Measurements from ENCODE around the gene INTS3.
A peak's percentile ranks its signal among the peaks of the same experiment; 100 is the strongest.
"Not testable (repeated sequence)": the region's sequence is repeated elsewhere in the genome, so short reads cannot be mapped to it uniquely, and the experiment has no call there.

INTS3 gene

DNA sequence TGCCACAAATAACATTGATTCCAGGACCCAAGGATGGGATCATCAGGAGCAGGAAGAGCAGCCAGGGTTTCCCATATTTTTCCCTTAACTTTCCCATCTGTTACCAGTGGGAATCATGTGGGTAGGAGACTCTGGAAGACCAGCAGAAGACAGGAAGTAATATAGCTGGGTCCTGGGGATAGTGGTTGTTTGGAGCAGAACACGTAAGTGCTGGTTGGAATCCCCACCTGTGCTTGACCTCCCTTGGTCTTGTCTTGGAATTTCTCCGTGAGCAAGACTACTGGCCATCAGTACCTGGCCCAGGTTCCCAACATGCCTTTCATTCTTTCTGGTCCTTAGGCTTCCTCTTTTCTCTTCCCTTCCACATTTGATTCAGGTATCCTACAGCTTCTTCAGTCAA is 26.4 kb downstream of the INTS3 start:
- DNase-seq, result no peak

DNA sequence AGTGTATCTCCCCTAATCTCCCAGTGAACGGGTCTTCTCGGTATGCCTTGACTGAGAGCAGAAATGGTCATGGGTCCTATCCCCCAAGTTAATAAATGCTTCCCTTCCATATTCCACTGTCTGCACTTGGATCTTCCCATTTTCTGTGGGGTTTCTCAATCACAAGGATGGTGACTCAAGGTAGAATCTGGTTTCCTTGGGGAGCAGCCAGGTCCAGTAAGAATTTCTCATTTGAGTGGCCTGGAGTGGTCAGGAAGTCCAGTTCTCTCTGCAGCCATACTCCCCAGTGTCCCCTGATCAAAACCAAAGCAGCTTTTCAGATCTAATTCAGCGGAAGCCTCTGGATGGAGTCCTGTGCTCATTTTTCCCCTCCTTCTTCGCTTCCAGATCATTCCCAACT is 32.6 kb downstream of the INTS3 start:
- no peak for DNase-seq

DNA sequence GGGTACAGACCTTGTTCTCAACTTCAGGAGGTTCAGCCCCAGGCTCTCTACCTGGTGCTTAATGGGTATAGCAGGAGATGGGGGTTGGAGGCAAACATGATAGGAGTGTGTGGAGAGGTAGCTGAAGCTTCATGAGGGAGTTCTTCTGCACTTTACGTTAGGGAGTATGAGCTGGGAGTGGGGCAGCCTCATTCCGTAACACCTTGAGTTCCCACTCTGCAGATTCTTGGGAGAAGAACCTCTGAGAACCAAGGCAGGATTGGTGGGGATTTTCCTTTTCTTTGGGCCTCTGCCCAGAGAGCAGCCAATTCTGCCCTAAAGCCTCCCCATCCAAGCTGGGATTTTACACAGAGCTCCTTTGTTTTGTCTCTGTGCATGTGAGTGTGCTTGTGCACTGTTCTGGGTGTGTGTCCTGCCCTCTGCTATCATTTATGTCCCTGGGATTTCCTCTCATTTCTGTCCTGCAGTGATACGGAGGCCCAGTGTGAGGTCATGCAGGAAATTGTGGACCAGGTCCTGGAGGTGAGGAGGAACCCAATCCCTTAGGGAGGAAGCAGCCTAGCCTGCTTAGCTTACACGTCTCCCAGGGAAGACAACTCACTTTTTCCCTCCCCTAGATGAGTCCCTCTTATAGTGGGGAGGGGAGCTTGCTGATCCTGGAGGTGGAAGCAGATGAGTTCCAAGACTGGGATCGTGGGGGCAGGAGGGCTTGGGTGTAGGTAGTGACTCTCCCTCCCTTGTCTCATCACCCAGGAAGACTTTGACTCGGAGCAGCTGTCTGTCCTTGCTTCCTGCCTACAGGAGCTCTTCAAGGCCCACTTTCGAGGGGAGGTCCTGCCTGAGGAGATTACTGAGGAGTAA is 35.7 kb downstream of the INTS3 start:
- no peak for DNase-seq

DNA sequence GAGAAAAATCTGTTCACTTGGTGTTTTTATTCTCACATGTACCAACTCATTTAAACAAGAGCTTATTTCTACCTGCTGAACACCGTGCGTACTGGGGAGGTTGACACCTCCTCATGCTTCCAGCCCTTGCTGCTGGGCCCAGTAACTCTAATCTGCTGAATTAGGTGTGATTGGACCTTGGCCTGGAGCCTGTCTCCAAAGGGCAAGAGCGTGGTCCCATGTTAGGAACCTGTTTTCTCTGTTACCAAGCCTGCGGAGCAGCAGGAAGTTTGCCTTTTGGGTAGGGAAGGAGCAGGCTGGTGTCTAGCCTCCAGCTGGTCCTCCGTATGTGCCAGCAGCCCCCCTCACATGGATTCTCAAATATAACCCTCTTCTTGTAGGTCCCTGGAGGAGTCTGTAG is 36.5 kb downstream of the INTS3 start:
- DNase-seq, result no peak

DNA sequence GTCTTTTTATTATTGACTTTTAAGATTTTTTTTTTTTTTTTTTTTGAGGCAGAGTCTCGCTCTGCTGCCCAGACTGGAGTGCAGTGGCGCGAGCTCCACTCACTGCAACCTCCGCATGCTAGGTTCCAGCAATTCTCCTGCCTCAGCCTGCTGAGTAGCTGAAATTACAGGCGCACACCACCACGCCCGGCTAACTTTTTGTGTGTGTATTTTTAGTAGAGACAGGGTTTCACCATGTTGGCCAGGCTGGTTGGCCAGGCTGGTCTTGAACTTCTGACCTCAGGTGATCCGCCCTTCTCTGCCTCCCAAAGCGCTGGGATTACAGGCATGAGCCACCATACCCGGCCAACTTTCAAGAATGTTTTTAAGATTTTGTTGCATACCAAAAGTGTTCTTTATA is 38.8 kb downstream of the INTS3 start:
- not testable (repeated sequence) for DNase-seq

DNA sequence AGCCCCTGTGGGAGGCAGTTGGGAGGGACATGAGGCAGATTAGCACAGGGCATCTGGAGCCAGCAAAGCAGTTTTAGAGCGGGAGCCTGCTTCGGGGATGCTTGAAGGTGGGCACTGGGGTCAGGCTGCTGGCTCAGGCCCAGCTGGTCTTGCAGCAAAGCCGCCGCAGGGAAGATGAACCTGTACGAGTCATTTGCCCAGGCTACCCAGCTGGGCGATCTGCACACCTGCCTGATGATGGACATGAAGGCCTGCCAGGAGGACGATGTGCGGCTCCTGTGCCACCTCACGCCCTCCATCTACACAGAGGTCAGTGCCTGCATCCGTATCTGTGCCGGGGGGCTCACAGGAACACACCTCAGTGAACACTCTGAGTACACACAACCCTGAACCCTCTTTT is 39.7 kb downstream of the INTS3 start:
- DNase-seq, result no peak

DNA sequence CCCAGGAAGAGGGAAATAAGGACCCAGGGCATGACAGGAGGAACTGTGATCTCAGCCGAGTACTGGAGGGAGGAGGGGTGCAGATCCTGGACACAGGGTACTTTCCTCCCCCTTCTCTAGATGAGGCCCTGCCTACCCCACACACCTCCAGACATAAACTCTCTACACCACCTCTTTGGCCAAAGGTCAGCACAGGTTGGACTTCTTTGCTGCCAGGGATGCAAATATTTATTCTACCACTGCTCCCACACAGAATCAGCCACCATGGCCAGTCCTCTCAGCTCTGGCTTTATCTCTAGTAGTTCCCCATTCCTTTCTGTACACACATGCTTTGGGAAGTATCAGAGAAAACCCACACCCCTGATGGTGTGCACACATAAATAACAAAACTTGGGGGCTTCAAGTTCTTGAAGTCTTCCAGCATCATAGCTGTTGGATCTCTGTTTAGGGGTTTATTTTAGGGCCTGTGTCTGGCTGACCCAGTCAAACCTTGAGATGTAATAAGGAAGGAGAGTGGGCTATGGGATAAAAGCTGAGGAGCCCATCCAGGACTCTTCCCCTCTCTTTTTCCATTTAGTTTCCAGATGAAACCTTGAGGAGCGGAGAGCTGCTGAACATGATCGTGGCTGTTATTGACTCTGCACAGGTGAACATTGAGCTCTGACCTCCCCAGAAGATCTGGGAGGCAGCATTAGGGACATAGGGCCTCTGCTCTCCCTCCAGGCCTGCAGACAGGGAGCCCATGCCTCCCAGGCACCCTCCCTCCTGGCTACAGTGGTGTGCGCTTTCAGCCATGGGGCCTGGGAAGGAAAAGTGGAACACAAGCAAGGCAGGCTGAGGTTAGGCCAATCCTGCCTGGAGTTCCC is 40.7 kb downstream of the INTS3 start:
- no peak for DNase-seq

DNA sequence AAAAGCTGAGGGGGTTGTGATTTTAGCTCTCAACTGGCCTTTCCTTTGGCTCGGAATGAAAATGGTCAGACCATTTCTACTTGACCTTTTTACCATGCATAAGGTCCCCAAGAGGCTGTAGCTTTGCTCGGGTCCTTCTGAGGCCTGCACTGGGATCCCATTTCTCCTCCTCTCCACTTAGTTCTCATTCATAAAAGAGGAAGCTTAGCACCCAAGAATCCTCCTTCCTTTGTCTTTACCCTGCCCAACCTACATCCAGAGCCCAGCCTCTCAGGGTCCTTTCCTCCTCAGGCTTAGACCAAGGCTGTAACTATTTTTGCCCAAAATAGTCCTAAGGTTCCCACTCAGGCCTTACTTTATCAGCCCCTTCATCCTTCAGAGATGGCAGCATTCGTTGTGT is 41.4 kb downstream of the INTS3 start:
- no peak for DNase-seq

DNA sequence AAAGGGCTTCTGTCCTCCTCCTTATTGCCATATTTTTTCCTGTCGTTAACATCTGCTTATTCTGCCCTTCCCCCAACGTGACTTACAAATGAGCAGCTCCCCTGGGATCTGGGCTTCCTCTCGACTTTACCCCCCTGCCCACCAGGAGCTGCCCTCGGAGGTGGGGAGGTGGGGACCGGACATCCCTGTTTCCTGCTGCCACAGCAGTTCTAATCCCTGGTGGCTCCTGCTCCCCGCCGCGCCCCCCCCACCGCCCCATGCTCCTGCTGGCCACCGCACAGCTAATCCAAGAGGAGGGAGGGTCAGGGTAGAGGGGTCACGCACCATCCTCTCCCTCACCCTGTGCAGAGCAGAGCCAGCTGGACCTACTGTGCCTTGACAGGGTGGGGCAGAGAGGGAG is 42.9 kb downstream of the INTS3 start:
- DNase-seq, result no peak

DNA sequence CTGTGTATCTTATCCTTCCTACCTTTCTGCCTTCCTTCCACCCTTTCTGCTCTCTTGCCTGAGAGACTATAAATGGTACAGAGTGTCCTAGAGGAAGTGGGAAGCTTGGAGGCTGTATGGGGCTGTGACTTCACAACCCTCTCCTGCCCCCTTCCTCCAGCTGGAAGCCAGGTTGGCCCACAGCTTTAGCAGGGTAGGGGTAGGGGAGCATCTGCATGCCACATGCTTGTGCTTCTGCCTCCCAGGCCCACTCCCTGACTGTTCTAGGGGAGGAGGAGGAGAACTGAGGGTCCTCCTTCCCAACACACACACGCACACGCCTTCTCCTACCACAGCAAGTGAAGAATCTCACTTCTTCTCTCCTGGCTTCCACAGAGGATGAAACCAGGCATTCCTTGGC is 43.4 kb downstream of the INTS3 start:
- no peak for DNase-seq

DNA sequence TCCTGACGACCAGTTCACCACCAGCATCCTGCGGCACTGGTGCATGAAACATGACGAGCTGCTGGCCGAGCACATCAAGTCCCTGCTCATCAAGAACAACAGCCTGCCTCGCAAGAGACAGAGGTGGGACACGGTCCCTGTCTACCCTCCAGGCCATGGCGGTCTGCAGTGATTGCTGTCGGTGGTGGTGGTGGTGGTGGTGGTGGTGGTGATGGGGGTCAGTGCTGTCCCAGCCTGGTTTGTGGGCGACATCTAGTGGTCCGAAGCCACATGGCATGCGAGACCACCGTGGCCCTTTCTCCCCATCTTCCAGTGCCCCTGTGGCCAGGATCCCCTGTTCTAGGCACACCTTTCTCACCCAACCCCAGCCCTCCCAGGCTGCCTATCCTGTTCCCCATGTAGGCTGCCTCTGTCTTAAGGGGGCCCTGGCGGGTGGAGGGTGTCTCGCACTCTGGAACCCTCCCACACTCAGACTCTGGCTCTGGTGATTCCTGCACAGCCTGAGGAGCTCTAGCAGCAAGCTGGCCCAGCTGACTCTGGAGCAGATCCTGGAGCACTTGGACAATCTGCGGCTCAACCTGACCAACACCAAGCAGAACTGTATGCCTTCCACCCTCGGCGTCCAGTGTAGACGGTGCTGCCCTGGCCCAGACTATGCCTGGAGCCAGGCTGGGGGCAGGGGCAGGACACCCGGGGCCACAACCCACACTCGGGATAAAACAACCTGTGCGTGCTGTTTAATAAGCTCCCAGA is 44.2 kb downstream of the INTS3 start:
- DNase-seq, result no peak

DNA sequence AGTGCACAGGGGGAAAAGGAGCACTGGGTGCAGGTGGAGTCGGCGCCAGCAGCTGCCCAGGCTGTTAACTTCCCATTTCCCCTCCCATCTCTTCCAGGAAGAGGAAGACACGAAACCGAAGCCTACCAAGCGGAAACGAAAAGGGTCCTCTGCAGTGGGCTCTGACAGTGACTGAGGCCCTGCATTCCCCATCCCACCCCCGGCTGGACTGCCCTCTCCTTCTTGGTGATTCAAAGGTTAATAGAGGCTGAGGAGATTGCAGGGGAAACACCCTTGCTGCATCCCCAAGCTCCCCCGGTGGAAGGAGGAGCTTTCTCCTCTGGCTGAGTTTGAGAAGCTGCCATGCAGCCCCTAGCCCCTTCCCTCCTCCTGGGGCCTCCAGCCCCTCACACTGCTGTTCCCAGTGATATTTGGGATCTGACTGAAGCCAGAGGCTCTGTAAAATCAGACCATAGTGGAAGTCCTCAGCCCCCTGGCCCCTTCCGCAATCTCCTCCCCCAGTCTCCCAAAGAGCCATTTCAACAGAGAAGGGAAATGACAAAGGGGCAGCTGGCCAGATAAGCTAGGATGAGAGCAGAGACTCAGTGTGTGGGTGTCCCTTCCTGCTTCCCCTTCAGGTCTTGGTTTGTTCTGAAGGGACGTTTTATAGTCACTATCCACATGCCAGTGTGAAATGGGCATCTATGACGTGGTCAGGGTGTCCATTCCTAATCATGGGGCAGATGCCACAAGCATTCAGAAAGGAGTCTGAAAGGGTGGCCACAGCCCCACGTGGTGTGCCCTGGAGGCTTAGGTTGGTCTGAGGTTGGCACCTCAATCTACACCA is 45.5 kb downstream of the INTS3 start:
- no peak for DNase-seq

DNA sequence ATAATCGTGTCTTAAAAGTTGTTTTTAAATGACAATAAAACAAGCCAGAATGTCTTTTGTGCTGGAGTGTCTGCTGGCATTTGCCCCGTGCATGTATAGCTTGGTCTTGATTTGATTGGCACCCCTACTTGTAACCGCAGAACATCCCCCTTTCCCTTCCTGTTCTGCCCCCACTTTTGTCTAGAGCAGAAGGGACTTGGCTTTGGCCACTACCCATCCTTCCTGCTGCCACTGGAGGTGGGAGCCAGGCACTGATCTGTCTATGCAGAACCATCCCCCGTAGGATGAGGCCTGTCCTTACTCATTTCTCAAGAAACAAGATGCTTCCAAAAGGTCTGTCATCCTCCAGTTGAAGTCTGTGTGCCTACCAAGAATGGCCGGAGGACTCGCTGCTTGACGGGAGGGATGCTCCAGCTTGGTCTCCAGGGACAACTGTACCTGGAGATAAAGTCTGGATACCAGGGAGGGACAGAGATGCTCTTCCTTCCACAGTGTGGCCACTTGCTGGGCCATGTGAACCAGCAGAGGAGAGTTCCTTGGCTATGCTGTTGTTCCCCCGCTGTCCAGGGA is 46.3 kb downstream of the INTS3 start:
- no peak for DNase-seq

DNA sequence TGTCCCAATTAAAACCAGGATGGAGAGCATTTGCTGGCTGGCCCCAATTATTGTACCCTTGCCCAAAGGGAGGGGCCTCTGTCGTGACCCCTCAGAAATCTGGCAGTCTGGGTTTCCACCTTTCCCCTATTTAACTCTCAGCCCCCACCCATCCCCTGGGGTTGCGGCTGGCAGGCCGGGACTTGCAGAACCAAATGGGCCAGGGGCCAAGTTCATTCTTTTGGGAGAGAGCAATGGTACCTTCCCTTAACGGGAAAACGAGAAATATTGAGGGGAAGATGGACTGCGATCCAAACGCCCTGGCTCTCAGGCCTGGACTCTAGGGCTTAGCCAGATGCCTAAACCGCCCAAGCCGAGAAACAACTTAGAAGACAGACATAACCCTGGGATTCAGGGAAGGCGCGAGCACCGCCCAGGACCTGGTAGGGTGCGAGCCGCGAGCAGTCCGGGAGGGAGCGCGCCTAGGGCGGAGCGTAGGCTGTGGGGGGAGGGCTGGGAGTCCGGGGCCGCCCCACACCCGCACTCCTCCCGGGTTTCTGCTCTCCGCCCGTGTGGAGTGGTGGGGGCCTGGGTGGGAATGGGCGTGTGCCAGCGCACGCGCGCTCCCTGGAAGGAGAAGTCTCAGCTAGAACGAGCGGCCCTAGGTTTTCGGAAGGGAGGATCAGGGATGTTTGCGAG is 47.1 kb downstream of the INTS3 start, which contains the start of gene SLC27A3:
SLC27A3 (plus strand) TSS at position 628 of the 678 bp plus-strand sequence. CDS start 91 bp downstream, outside the sequence.
- DNase-seq, result peak; percentile 24

DNA sequence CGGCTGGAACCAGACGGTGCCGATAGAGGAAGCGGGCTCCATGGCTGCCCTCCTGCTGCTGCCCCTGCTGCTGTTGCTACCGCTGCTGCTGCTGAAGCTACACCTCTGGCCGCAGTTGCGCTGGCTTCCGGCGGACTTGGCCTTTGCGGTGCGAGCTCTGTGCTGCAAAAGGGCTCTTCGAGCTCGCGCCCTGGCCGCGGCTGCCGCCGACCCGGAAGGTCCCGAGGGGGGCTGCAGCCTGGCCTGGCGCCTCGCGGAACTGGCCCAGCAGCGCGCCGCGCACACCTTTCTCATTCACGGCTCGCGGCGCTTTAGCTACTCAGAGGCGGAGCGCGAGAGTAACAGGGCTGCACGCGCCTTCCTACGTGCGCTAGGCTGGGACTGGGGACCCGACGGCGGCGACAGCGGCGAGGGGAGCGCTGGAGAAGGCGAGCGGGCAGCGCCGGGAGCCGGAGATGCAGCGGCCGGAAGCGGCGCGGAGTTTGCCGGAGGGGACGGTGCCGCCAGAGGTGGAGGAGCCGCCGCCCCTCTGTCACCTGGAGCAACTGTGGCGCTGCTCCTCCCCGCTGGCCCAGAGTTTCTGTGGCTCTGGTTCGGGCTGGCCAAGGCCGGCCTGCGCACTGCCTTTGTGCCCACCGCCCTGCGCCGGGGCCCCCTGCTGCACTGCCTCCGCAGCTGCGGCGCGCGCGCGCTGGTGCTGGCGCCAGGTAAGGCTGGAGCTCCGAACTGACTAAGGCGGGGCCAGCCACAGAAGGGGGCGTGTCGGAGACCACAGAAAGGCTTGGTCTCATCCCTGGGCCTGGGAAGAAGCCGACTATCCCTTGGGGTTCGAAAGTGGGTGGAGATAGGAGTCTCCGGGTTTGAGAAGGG is 47.8 kb downstream of the INTS3 start:
- DNase-seq, result peak; percentile 68

DNA sequence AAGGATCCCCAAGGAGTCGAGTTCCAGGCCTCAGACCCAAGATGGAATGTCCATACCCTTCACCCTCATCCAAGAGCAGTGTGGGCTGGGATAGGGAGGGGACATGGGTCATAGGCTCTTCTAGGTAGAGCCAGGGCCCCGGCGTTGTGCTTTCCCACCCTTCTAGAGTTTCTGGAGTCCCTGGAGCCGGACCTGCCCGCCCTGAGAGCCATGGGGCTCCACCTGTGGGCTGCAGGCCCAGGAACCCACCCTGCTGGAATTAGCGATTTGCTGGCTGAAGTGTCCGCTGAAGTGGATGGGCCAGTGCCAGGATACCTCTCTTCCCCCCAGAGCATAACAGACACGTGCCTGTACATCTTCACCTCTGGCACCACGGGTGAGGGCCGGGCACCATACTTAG is 48.5 kb downstream of the INTS3 start:
- no peak for DNase-seq

DNA sequence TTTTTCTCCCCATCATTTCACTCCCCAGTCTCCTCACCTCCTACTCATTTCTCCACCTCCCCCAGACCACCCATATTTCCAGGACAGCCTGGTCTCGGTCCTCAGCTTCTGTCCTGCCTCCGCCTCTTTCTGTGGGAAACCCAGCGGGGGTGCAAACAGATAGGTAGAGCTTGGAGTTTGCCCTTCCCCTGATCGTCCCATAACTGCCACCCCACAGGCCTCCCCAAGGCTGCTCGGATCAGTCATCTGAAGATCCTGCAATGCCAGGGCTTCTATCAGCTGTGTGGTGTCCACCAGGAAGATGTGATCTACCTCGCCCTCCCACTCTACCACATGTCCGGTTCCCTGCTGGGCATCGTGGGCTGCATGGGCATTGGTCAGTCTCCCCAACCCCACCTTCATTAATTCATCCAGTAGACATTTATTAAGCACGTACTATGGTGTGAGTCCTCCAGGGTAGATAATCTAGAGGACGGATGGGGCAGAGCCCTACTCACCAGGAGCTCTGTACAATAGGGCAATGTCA is 49.1 kb downstream of the INTS3 start:
- DNase-seq, result no peak

DNA sequence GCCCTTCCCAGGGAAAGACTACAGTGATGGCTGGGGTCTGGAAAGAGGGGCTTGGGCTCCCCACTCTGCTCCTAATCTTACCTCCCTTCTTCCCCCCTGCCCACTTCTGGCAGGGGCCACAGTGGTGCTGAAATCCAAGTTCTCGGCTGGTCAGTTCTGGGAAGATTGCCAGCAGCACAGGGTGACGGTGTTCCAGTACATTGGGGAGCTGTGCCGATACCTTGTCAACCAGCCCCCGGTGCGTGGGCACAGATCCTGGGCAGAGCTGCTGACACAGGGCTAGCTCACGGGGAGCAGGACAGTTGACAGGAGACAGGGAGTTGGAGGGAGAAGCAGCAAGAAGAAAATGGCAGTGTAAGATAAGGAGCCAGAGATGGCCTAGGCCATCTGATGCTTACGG is 49.8 kb downstream of the INTS3 start:
- DNase-seq, result no peak

DNA sequence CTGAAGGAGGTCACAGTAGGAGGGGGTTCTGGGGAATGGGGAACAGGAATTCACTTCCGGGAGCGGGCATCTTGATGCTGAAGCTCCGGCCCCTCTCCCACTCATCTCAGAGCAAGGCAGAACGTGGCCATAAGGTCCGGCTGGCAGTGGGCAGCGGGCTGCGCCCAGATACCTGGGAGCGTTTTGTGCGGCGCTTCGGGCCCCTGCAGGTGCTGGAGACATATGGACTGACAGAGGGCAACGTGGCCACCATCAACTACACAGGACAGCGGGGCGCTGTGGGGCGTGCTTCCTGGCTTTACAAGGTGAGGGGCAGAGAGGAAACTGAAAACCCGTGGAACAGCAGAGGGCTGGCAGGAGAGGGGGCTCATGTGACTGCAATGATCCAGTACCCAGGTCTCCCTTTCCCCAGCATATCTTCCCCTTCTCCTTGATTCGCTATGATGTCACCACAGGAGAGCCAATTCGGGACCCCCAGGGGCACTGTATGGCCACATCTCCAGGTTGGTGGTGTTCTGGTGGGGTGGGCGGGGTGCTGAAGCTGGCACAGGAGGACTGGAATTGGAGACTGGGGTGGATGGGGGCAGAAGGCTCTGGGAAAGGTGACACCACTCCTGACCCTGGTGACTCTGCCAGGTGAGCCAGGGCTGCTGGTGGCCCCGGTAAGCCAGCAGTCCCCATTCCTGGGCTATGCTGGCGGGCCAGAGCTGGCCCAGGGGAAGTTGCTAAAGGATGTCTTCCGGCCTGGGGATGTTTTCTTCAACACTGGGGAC is 50.4 kb downstream of the INTS3 start:
- DNase-seq, result no peak

Data from stimulated activated CD4-positive, alpha-beta T cell treated with anti-CD3 and anti-CD28 coated beads, Interleukin-4, amount 100 ng/mL, for 1 hour (primary cell).